ENCODE measurements around the gene CYTH2.

DNA sequence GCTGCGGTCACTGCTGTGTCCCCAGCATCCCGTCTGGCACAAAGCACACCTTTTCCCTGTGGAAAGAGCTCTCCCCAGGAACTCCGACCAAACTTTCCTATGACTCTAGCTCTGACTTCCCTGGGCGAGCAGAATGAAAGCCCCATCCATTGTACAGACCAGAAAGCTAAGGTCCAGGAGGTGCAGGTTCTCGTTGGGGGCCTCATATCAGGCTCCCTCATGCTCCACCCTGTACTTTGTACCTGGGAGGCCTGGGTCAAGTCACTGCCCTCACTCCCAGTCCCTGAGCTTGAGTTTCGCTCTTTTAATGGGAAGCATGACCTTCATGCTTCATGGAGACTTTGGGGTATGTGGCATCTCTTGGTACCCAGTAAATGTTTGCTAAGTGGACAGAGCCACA lies 18.4 kb downstream of the CYTH2 start:
- TF ChIP-seq, protein P1, sequence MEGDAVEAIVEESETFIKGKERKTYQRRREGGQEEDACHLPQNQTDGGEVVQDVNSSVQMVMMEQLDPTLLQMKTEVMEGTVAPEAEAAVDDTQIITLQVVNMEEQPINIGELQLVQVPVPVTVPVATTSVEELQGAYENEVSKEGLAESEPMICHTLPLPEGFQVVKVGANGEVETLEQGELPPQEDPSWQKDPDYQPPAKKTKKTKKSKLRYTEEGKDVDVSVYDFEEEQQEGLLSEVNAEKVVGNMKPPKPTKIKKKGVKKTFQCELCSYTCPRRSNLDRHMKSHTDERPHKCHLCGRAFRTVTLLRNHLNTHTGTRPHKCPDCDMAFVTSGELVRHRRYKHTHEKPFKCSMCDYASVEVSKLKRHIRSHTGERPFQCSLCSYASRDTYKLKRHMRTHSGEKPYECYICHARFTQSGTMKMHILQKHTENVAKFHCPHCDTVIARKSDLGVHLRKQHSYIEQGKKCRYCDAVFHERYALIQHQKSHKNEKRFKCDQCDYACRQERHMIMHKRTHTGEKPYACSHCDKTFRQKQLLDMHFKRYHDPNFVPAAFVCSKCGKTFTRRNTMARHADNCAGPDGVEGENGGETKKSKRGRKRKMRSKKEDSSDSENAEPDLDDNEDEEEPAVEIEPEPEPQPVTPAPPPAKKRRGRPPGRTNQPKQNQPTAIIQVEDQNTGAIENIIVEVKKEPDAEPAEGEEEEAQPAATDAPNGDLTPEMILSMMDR (IDR thresholded peaks at IDR 0.05) = no peak
- TF ChIP-seq EZH2phosphoT487 (IDR thresholded peaks at IDR 0.05) (no peak), EZH2 (IDR thresholded peaks at IDR 0.05) (no peak)
